H7 (cell line): ENCODE data around the gene MYCBP2. TPM values are rescaled to one million over a fixed set of nuclear protein-coding genes. Genes with fewer than 3 reads are reported as not detected.

Source experiments
- total RNA-seq: library from RNA; depleted of rRNA; stranded (reverse); fragments of >200 nt; shearing (Covaris generic); gene quantifications from 2 replicates; pipeline ENCODE4 v1.2.3, GENCODE V29; 2014; rRNA removed

MYCBP2 gene
- total RNA-seq, 1 experiment from 2014 or later: 18.3 TPM

Other genes starting within 250 kb of the MYCBP2 start
- not detected in 2 replicates for gene SCEL, start 208.6 kb upstream of the MYCBP2 start, total RNA-seq